B cell (primary cell): Measurements from ENCODE around the gene DTD1. TPM values are rescaled to one million over a fixed set of nuclear protein-coding genes. Genes with fewer than 3 reads are reported as not detected.

Experiments used
- ATAC-seq: fragments of 200-7000 bp; cut with Tn5 transposase; one replicate; pipeline ENCODE4 v1.10.0; 2021; ENCODE audit warnings: low read depth, mild to moderate bottlenecking, moderate number of reproducible peaks, moderate library complexity
- CTCF ChIA-PET: fragments of 350-600 bp; sonication (Branson Sonifier 250); formaldehyde crosslinking; loops from one replicate; lab custom pipeline; 2021; ENCODE audit warnings: antibody characterized with exemption, inconsistent platforms; lab: Charles Lee
- POLR2A ChIA-PET: fragments of 350-600 bp; sonication (Branson Sonifier 250); formaldehyde crosslinking; loops from one replicate; lab custom pipeline; 2021; ENCODE audit warnings: antibody characterized with exemption; lab: Charles Lee
- DNase-seq: peaks from one replicate; pipeline ENCODE4 v3.0.0; 2013
- H2AFZ ChIP-seq: 2 replicates; pipeline ENCODE4 v1.6.1; 2012; ENCODE audit warnings: mild to moderate bottlenecking, low read depth, low read length; ENCODE audit not compliant: insufficient read depth, poor library complexity, severe bottlenecking
- H3K27ac ChIP-seq, 2 donors: 1 replicate in 1 of 2; 2 replicates in 1 of 2; pipeline ENCODE4 v1.5.1; 2012 to 2013; ENCODE audit warnings: low read length in 2 of 2, mild to moderate bottlenecking in 2 of 2, moderate library complexity in 1 of 2
- H3K27me3 ChIP-seq, 4 experiments: fragments of 200-600 bp in 1 of 4; sonication (generic) in 1 of 4; replicated peaks in 1 of 4; 1 replicate in 2 of 4; 2 replicates in 2 of 4; pipeline versions ENCODE4 v1.6.1 to v1.7.0; 2013 to 2016; ENCODE audit warnings: low read length in 3 of 4, mild to moderate bottlenecking in 2 of 4, mixed read lengths in 1 of 4, moderate library complexity in 1 of 4; ENCODE audit not compliant: insufficient read depth in 4 of 4, control insufficient read depth in 3 of 4; ENCODE audit errors: control extremely low read depth in 1 of 4
- H3K36me3 ChIP-seq, 2 experiments: replicated peaks in 1 of 2; 1 replicate in 1 of 2; 2 replicates in 1 of 2; pipeline versions ENCODE4 v1.6.1 to v1.7.1; 2013; ENCODE audit warnings: low read length in 1 of 2; ENCODE audit not compliant: insufficient read depth in 2 of 2, control insufficient read depth in 1 of 2; ENCODE audit errors: control extremely low read depth in 1 of 2, extremely low read depth in 1 of 2
- H3K4me1 ChIP-seq, 2 donors: fragments of 200-600 bp in 1 of 2; sonication (generic) in 1 of 2; 1 replicate in 1 of 2; 2 replicates in 1 of 2; pipeline versions ENCODE4 v1.5.1 to v1.6.1; 2013 to 2017; ENCODE audit warnings: low read length in 2 of 2; ENCODE audit not compliant: control insufficient read depth in 2 of 2, insufficient read depth in 2 of 2
- H3K4me2 ChIP-seq: replicated peaks from 2 replicates; pipeline ENCODE3; 2012; ENCODE audit warnings: mild to moderate bottlenecking, low read depth, low read length; ENCODE audit not compliant: poor library complexity, severe bottlenecking
- H3K4me3 ChIP-seq, 5 experiments: fragments of 200-600 bp in 1 of 5; sonication (generic) in 1 of 5; 1 replicate in 3 of 5; 2 replicates in 2 of 5; pipeline versions ENCODE4 v1.5.1 to v1.7.0; 2011 to 2016; ENCODE audit warnings: low read length in 4 of 5, mild to moderate bottlenecking in 4 of 5, low read depth in 2 of 5, control low read depth in 1 of 5, moderate library complexity in 1 of 5; ENCODE audit not compliant: insufficient read depth in 1 of 5; ENCODE audit errors: control extremely low read depth in 1 of 5, extremely low read depth in 1 of 5
- H3K79me2 ChIP-seq: fragments of 200-600 bp; sonication (generic); one replicate; pipeline ENCODE4 v1.6.0; 2016; ENCODE audit warnings: low read length; ENCODE audit not compliant: control insufficient read depth, insufficient read depth
- H3K9ac ChIP-seq: fragments of 200-600 bp; sonication (generic); 2 replicates; pipeline ENCODE4 v1.6.1; 2017; ENCODE audit warnings: mild to moderate bottlenecking, low read length, moderate library complexity
- H3K9me3 ChIP-seq, 3 donors: one replicate each; pipeline versions ENCODE4 v1.6.1 to v1.7.1; 2013; ENCODE audit warnings: low read length in 2 of 3; ENCODE audit not compliant: control insufficient read depth in 2 of 3, insufficient read depth in 1 of 3; ENCODE audit errors: control extremely low read depth in 1 of 3
- H4K20me1 ChIP-seq: 2 replicates; pipeline ENCODE4 v1.6.0; 2012; ENCODE audit warnings: mild to moderate bottlenecking, low read length; ENCODE audit not compliant: insufficient read depth, control insufficient read depth, poor library complexity, severe bottlenecking
- H3K27ac Mint-ChIP-seq: one replicate; pipeline ENCODE4 v1.8.0; 2021; ENCODE audit warnings: mixed read lengths
- H3K27me3 Mint-ChIP-seq: one replicate; pipeline ENCODE4 v1.8.0; 2021; ENCODE audit warnings: mixed read lengths
- H3K4me1 Mint-ChIP-seq: one replicate; pipeline ENCODE4 v1.8.0; 2021; ENCODE audit warnings: mixed read lengths
- H3K4me3 Mint-ChIP-seq: one replicate; pipeline ENCODE4 v1.8.0; 2021; ENCODE audit warnings: mixed read lengths
- H3K9me3 Mint-ChIP-seq: one replicate; pipeline ENCODE4 v1.8.0; 2022; ENCODE audit warnings: mixed read lengths; ENCODE audit not compliant: insufficient read depth
- CTCF ChIP-seq: fragments of 200-600 bp; IDR thresholded peaks from one replicate; pipeline ENCODE4 v1.8.0; 2022; ENCODE audit warnings: antibody characterized with exemption, mild to moderate bottlenecking
- EZH2 ChIP-seq: IDR thresholded peaks from 2 replicates; pipeline ENCODE4 v1.6.1; 2012; ENCODE audit warnings: borderline replicate concordance, low read depth, mild to moderate bottlenecking, moderate library complexity, low read length; ENCODE audit not compliant: insufficient read depth, poor library complexity, severe bottlenecking
- WGBS: methylation state at CpG from one replicate; pipeline ENCODE4 v1.1.5; 2013; ENCODE audit warnings: missing lambda C conversion rate; ENCODE audit not compliant: insufficient coverage; 5-methylcytosine and 5-hydroxymethylcytosine counted together
- intact Hi-C: fragments of 100-400 bp; cut with micrococcal nuclease; formaldehyde crosslinking; loops from one replicate; pipeline ENCODE4 v1.10.0; 2022
- polyA plus RNA-seq: library from polyadenylated mRNA; depleted of rRNA; stranded (reverse); fragments of >200 nt; gene quantifications from 2 replicates; pipeline ENCODE4 v1.2.3, GENCODE V29; 2012
- total RNA-seq, 2 donors: library from RNA; stranded (reverse); fragments of 120-200 nt in 1 of 2; gene quantifications; 1 replicate in 1 of 2; 2 replicates in 1 of 2; pipeline versions ENCODE4 v1.2.3 to v1.2.4, GENCODE V29; 2013 to 2022

DTD1 gene
- total and polyA plus RNA-seq, 2 donors (not counting 1 experiment from before 2014, with no cell fraction given) = 18.7 to 20.4 TPM

- TF ChIP-seq CTCF = no peak
- no peak for TF ChIP-seq EZH2
- no peaks in the 10 kb centered on the region for H3K9me3 Mint-ChIP-seq
- Histone ChIP-seq H2AFZ (no peak overlapping the region), H3K9me3 (no peaks in the 10 kb centered on the region), H3K4me2 (no peak overlapping the region), H3K27me3 (no peaks in the 10 kb centered on the region), H3K36me3 (no peaks in the 10 kb centered on the region), H3K4me1 (peaks cover 0 to 3% of the 10 kb centered on the region in 2 donors), H3K27ac (no peak overlapping the region), H3K4me3 (no peak overlapping the region), H3K9ac (no peak overlapping the region), H3K79me2 (no peaks in the 10 kb centered on the region), H4K20me1 (no peaks in the 10 kb centered on the region)
- intact Hi-C loops = loop anchor here (10.0 kb wide), 1 partner anchor 570 kb away; no protein-coding TSS in a partner anchor
- CTCF ChIA-PET = interaction anchor here (0.7 to 0.8 kb wide), 2 partner anchors 571 kb away, joined by 3 read pairs; no protein-coding TSS in a partner anchor
- POLR2A ChIA-PET = no interaction called here
- ATAC-seq (no peak), DNase-seq (no peak)
- H3K4me1 Mint-ChIP-seq = peaks cover 10% of the 10 kb centered on the region
- 100% methylated on average over 1 of the region's 5 CpGs for WGBS
- H3K27me3 Mint-ChIP-seq = no peaks in the 10 kb centered on the region
- no peak overlapping the region for H3K4me3 Mint-ChIP-seq
- H3K27ac Mint-ChIP-seq = no peak overlapping the region
These were observed 46.6 kb downstream of the DTD1 start for GRCh38 chr20:18634501-18634900.

DNA sequence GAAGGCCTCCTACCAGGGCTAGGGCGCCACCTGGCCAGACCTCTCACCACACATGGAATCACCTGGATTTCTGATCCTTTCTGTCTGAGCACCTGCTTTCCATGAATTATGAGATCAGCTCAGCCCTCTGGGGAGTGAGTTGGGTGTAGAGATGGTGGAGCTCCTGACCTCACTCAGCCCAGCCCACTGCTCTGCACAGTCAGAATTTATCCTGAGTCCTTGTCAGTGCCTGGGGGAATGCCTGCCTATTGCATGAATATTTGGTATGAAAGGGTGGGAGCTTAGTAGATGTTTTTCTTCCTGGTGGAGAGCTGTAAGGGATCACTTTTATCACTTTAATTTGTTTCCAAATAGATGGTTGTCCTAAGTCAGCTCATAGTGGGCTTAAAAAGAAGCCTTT is 47.5 kb downstream of the DTD1 start:
- DNase-seq = no peak
- no peaks in the 10 kb centered on the region for H3K27me3 ChIP-seq
- no peaks in the 10 kb centered on the region for H3K9me3 ChIP-seq
- WGBS = no CpG with 5 or more reads among the region's 1 CpG
- H3K27ac ChIP-seq = no peak overlapping the region
- no peak overlapping the region for H3K9ac ChIP-seq
- peaks cover 0 to 6% of the 10 kb centered on the region in 2 donors for H3K4me1 ChIP-seq
- ATAC-seq = no peak
- Mint-ChIP-seq H3K4me1 (peaks cover 14% of the 10 kb centered on the region), H3K27me3 (no peaks in the 10 kb centered on the region), H3K27ac (no peak overlapping the region), H3K4me3 (no peak overlapping the region), H3K9me3 (no peaks in the 10 kb centered on the region)
- H3K4me3 ChIP-seq = no peak overlapping the region
- H4K20me1 ChIP-seq = no peaks in the 10 kb centered on the region
- ChIA-PET CTCF (interaction anchor here (0.8 kb wide), 1 partner anchor 570 kb away, joined by 3 read pairs; no protein-coding TSS in a partner anchor), POLR2A (no interaction called here)
- no peaks in the 10 kb centered on the region for H3K36me3 ChIP-seq
- no peak overlapping the region for H2AFZ ChIP-seq
- intact Hi-C loops = loop anchor here (10.0 kb wide), 1 partner anchor 569 kb away; no protein-coding TSS in a partner anchor
- TF ChIP-seq EZH2 (no peak), CTCF (no peak)
- H3K79me2 ChIP-seq = no peaks in the 10 kb centered on the region
- no peak overlapping the region for H3K4me2 ChIP-seq
